ENCODE results near the gene LNPK. TPM values are rescaled to one million over a fixed set of nuclear protein-coding genes. Genes with fewer than 3 reads are reported as not detected.

The LNPK gene
- total and polyA plus RNA-seq, 9 of the 15 experiments (the other 6 are each of a cell fraction or from before 2014, with no cell fraction given): 6.4 to 40.4 (median 21.3) TPM

DNA sequence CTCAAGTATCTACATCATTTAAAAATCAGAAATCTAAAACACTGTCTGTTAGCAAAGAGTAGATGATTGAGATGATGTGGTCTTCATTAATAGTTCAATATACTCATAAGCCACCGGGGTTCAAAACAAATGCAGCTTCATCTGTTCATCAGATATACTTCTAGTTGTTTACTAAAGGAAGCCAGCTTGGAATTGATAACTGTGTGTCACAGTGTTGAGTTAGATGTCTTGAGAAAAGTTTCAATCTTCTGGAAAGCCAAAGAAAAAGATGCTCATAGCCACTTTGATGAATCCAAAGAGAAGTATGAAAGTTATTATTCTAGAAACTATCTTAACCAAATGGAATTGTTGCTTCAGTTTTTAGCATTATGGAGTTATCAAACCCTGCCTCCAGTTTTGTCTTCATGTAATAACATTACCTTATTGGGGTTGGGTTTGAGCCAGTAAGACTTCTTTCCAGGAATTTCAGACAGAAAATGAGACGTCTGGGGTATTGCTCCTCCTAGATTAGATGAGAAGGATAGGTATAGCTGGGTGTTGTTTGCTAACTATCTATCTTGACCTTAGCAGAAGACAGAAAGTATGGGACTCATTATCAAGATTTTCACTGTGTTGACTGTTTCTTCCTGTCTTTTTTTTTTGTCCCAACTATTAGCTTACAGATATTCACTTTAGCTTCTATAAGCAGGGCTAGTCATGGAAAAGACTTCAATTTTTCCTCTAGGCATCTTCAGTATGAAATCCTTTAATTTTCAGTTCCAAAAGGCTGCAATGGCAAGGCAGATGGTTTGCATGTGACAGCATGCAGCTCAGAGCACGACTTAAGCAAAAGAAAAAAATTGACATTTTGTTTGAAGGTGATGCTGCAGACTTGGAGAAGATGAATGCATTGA, 66.5 kb downstream of the LNPK start (continued):
- TF ChIP-seq ARID1B (IDR thresholded peaks at IDR 0.05) (peak; percentile 98), CHD4 (IDR thresholded peaks at IDR 0.05; ENCODE audit: insufficient read depth, insufficient replicate concordance, low read depth, low read length, poor library complexity, severe bottlenecking) (no peak), ARNT (IDR thresholded peaks at IDR 0.05) (peak; percentile 40 to 90; a peak in 2 of 4 replicates), ZSCAN29 (IDR thresholded peaks at IDR 0.05) (no peak), SRF (CRISPR knock-in tag; IDR thresholded peaks at IDR 0.05) (peak in 1 of 2 experiments; percentile 97; a peak in 2 of 4 replicates), HNRNPUL1 (IDR thresholded peaks at IDR 0.05; ENCODE audit: low read length) (no peak), TRIM24 (IDR thresholded peaks at IDR 0.05) (peak in 1 of 2 experiments; percentile 80; a peak in 3 of 4 replicates), PBX2 (CRISPR knock-in tag; IDR thresholded peaks at IDR 0.05; ENCODE audit: low read depth) (no peak), PBX2 (tag; conservative IDR thresholded peaks at IDR 0.05; ENCODE audit: low read depth) (0 out of 2 replicates have a peak, but pooled peaks have one; percentile 43), ZNF184 (CRISPR knock-in tag; IDR thresholded peaks at IDR 0.05) (no peak), RCOR1 (IDR thresholded peaks at IDR 0.05; ENCODE audit: borderline replicate concordance in 1 of 2, low read depth in 2 of 2, low read length in 2 of 2) (peak; percentile 31 to 57; a peak in 1 of 4 replicates), NBN (IDR thresholded peaks at IDR 0.05; ENCODE audit: low read depth) (peak; percentile 41; the same call in 1 of the 2 replicates), CBX8 (IDR thresholded peaks at IDR 0.05; ENCODE audit: borderline replicate concordance, extremely low read depth, low read depth, low read length, poor library complexity, severe bottlenecking) (no peak), FOXK2 (conservative IDR thresholded peaks at IDR 0.05 in 1 of 2, IDR thresholded peaks at IDR 0.05 in 1 of 2; ENCODE audit: low read depth in 2 of 2) (peak; percentile 59 to 83), MEIS2 (IDR thresholded peaks at IDR 0.05; ENCODE audit: partially characterized antibody) (peak; percentile 73), ZNF644 (tag; IDR thresholded peaks at IDR 0.05; ENCODE audit: low read depth) (no peak), ESRRA (IDR thresholded peaks at IDR 0.05; ENCODE audit: borderline replicate concordance, low read depth) (peak; percentile 29; the same call in 1 of the 2 replicates), MECOM (CRISPR knock-in tag; IDR thresholded peaks at IDR 0.05) (peak; percentile 78), HDAC1 (IDR thresholded peaks at IDR 0.05) (peak in 1 of 2 experiments; percentile 78; a peak in 2 of 4 replicates), TCFL5 (CRISPR knock-in tag; conservative IDR thresholded peaks at IDR 0.05) (0 out of 2 replicates have a peak, but pooled peaks have one; percentile 8), NFXL1 (CRISPR knock-in tag; IDR thresholded peaks at IDR 0.05) (0 out of 2 replicates have a peak, but pooled peaks have one; percentile 39), CHD2 (IDR thresholded peaks at IDR 0.05; ENCODE audit: low read depth, low read length) (no peak), NCOR1 (IDR thresholded peaks at IDR 0.05) (peak; percentile 95), ADNP (tag; IDR thresholded peaks at IDR 0.05) (peak; percentile 54; the same call in 1 of the 2 replicates)
- TF ChIP-seq, protein P1, sequence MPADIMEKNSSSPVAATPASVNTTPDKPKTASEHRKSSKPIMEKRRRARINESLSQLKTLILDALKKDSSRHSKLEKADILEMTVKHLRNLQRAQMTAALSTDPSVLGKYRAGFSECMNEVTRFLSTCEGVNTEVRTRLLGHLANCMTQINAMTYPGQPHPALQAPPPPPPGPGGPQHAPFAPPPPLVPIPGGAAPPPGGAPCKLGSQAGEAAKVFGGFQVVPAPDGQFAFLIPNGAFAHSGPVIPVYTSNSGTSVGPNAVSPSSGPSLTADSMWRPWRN (IDR thresholded peaks at IDR 0.05; ENCODE audit: low read depth): peak; percentile 47; the same call in 1 of the 2 replicates

Measured in K562 (cell line).